Adrenal gland (tissue), 12 donors: Measurements from ENCODE around the gene NUP133. TPM values are rescaled to one million over a fixed set of nuclear protein-coding genes. Genes with fewer than 3 reads are reported as not detected.
"Not testable (repeated sequence)": the region's sequence is repeated elsewhere in the genome, so short reads cannot be mapped to it uniquely, and the experiment has no call there.

Source experiments
- DNase-seq, 7 donors: peaks; one replicate each; pipeline ENCODE4 v3.0.0-alpha.2; 2019 to 2020
- H3K27ac ChIP-seq, 5 donors: fragments of 200-600 bp; sonication (generic) in 4 of 5; 1 replicate in 3 of 5; 2 replicates in 2 of 5; pipeline versions ENCODE4 v1.5.1 to v1.8.0; 2016 to 2020; ENCODE audit warnings: mild to moderate bottlenecking in 1 of 5
- H3K27me3 ChIP-seq: fragments of 200-600 bp; 2 replicates; pipeline ENCODE4 v1.8.0; 2021
- H3K36me3 ChIP-seq, 2 donors: fragments of 200-600 bp; replicated peaks in 1 of 2; 1 replicate in 1 of 2; 2 replicates in 1 of 2; pipeline versions ENCODE4 v1.5.1 to v1.8.0; 2018 to 2022
- H3K4me1 ChIP-seq, 2 donors: fragments of 200-600 bp; replicated peaks in 1 of 2; 1 replicate in 1 of 2; 2 replicates in 1 of 2; pipeline versions ENCODE4 v1.5.1 to v1.8.0; 2018 to 2021
- H3K4me3 ChIP-seq, 4 donors: fragments of 200-600 bp; sonication (generic) in 3 of 4; one replicate each; pipeline ENCODE4 v1.5.1; 2016 to 2018
- H3K9me3 ChIP-seq, 3 donors: fragments of 200-600 bp; sonication (generic) in 1 of 3; replicated peaks in 1 of 3; 1 replicate in 2 of 3; 2 replicates in 1 of 3; pipeline versions ENCODE4 v1.5.1 to v1.8.0; 2016 to 2021
- POLR2A ChIP-seq, 2 donors: fragments of 450-650 bp; IDR thresholded peaks; one replicate each; pipeline ENCODE4 v1.6.1; 2017; ENCODE audit warnings: antibody characterized with exemption in 2 of 2, mild to moderate bottlenecking in 2 of 2, moderate library complexity in 1 of 2
- WGBS, 4 donors: extraction: QIAGEN DNeasy Blood & Tissue Kit in 2 of 4; methylation state at CpG; one replicate each; pipeline versions ENCODE4 v1.1.5 to v1.1.7; 2013 to 2017; 5-methylcytosine and 5-hydroxymethylcytosine counted together
- intact Hi-C, 2 donors: fragments of 100-400 bp; cut with DNase I; formaldehyde crosslinking; loops; one replicate each; pipeline versions ENCODE4 v1.14.1 to v1.15.0; 2022 to 2023
- polyA plus RNA-seq, 3 donors: library from polyadenylated mRNA; stranded (reverse); fragments of 200-250 nt in 2 of 3; fragments of 350-450 nt in 1 of 3; fragmentation: Illumina TruSeq in 1 of 3; extraction: RNeasy Lipid Tissue Mini Kit (QIAGEN cat#74804) in 1 of 3; gene quantifications; one replicate each; pipeline ENCODE4 v1.2.3, GENCODE V29; 2013 to 2014
- small RNA-seq, 2 donors: library from RNA; depleted of rRNA; stranded (forward); fragments of <200 nt; gene quantifications; one replicate each; pipeline ENCODE3, GENCODE V24; 2016
- total RNA-seq, 9 donors: library from RNA; depleted of rRNA in 4 of 9; stranded (reverse); fragments of >200 nt in 4 of 9; fragments of 120-200 nt in 1 of 9; fragmentation: NEBNext Ultra II Directional in 1 of 9; extraction: Animal tissue kit (Norgen Biotek cat#: 25700) in 1 of 9; gene quantifications; one replicate each; pipeline versions ENCODE4 v1.1.0 to v1.2.4, GENCODE V29; 2013 to 2023
- TF ChIP-seq, protein P1 (sequence below), 6 experiments: fragments of 450-650 bp in 4 of 6; fragments of 200-600 bp in 2 of 6; sonication (generic) in 1 of 6; IDR thresholded peaks; 1 replicate in 5 of 6; 2 replicates in 1 of 6; pipeline versions ENCODE4 v1.5.1 to v1.8.0; 2016 to 2021; ENCODE audit warnings: antibody characterized with exemption in 6 of 6, mild to moderate bottlenecking in 2 of 6, moderate library complexity in 1 of 6
- donor health status: healthy with polysubstance abuse.
- donor health status: Bipolar disorder and iron deficiency.
- donor health status: DM: yes; HTN: yes; CAD: no.
- donor health status: DM: no; HTN: no; CAD: no.
- donor health status: DM: no; HTN: no; CAD: no.
- donor health status: DM: yes; HTN: yes; CAD: no.

The NUP133 gene
- total and polyA plus RNA-seq, 12 donors = 9.8 to 48.5 (median 31.9) TPM

DNA sequence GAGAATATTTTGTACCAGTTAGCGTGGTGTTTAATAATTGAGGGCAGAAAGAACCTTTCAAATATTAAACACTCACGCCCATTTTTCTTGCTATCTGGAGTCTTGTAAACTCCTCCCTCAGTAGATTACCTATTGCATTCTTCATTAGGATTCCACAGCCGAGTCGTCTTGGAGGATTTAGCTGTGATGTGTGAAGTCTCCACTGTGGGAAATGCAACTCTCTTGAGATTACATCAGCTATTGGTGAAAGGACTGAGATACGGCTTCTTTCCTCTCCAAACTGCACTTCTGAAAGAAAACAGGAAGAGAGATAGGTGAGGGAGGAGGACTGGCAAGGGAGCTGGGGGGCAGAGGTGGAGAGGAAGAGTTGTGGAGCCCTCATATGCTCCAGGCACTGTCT is 110.4 kb downstream of the NUP133 start:
- Histone ChIP-seq H3K27ac (no peak overlapping the region), H3K36me3 (no peaks in the 10 kb centered on the region), H3K4me1 (no peaks in the 10 kb centered on the region), H3K27me3 (no peaks in the 10 kb centered on the region), H3K9me3 (no peaks in the 10 kb centered on the region), H3K4me3 (no peak overlapping the region)
- 49 to 61% (median 56%) methylated on average over 5 of the region's 5 CpGs for WGBS, 4 donors
- TF ChIP-seq, protein P1, sequence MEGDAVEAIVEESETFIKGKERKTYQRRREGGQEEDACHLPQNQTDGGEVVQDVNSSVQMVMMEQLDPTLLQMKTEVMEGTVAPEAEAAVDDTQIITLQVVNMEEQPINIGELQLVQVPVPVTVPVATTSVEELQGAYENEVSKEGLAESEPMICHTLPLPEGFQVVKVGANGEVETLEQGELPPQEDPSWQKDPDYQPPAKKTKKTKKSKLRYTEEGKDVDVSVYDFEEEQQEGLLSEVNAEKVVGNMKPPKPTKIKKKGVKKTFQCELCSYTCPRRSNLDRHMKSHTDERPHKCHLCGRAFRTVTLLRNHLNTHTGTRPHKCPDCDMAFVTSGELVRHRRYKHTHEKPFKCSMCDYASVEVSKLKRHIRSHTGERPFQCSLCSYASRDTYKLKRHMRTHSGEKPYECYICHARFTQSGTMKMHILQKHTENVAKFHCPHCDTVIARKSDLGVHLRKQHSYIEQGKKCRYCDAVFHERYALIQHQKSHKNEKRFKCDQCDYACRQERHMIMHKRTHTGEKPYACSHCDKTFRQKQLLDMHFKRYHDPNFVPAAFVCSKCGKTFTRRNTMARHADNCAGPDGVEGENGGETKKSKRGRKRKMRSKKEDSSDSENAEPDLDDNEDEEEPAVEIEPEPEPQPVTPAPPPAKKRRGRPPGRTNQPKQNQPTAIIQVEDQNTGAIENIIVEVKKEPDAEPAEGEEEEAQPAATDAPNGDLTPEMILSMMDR (IDR thresholded peaks at IDR 0.05) = no peak
- no peak for TF ChIP-seq POLR2A (IDR thresholded peaks at IDR 0.05)
- intact Hi-C loops = no loop called here
- no peak for DNase-seq

GRCh38 chr1:229396585-229397206 is 111.4 kb downstream of the NUP133 start:
- intact Hi-C loops = no loop called here
- TF ChIP-seq, protein P1 (IDR thresholded peaks at IDR 0.05) = no peak
- TF ChIP-seq POLR2A (IDR thresholded peaks at IDR 0.05) = no peak
- Histone ChIP-seq H3K27ac (no peak overlapping the region), H3K9me3 (no peaks in the 10 kb centered on the region), H3K36me3 (no peaks in the 10 kb centered on the region), H3K4me3 (no peak overlapping the region), H3K27me3 (no peaks in the 10 kb centered on the region), H3K4me1 (no peaks in the 10 kb centered on the region)
- no peak for DNase-seq
- 51 to 64% (median 52%) methylated on average over 10 to 11 of the region's 11 CpGs for WGBS, 4 donors

- intact Hi-C loops, H3K36me3 ChIP-seq, H3K27ac ChIP-seq, DNase-seq, H3K4me3 ChIP-seq, H3K27me3 ChIP-seq, H3K9me3 ChIP-seq, H3K4me1 ChIP-seq: not testable (repeated sequence)
- WGBS, 4 donors = 83 to 93% (median 89%) methylated on average over 5 of the region's 5 CpGs
Measured at GRCh38 chr1:229394517-229394916, 113.6 kb downstream of the NUP133 start.

GRCh38 chr1:229392936-229393335 is 115.2 kb downstream of the NUP133 start:
- intact Hi-C loops = no loop called here
- Histone ChIP-seq H3K27ac (no peak overlapping the region), H3K4me3 (no peak overlapping the region), H3K27me3 (no peaks in the 10 kb centered on the region), H3K4me1 (no peaks in the 10 kb centered on the region), H3K9me3 (no peaks in the 10 kb centered on the region), H3K36me3 (no peaks in the 10 kb centered on the region)
- TF ChIP-seq, protein P1 (IDR thresholded peaks at IDR 0.05) = no peak
- TF ChIP-seq POLR2A (IDR thresholded peaks at IDR 0.05) = no peak
- WGBS, 4 donors = 70 to 74% (median 72%) methylated on average over 4 of the region's 4 CpGs
- DNase-seq = no peak

Small RNAs within 50 kb of the gene (small RNA-seq; reads per million reads assigned to genes)
- gene RN7SKP276 = 0 reads per million in 2 donors
- gene RNA5SP78 = 0 reads per million in 2 donors
- gene RNU4-21P = 0 reads per million in 2 donors

Other genes with a start within 250 kb of the NUP133 start
- gene RAB4A, start 237.2 kb downstream of the NUP133 start, total RNA-seq = 10 to 100 TPM; 34.6 to 80.9 (median 49.1) TPM
- 10 to 100 TPM; 14.5 to 30.8 (median 16.5) TPM for gene RAB4A, start 237.2 kb downstream of the NUP133 start, polyA plus RNA-seq
- gene CCSAP, start 165.3 kb downstream of the NUP133 start, total RNA-seq = 1 to 10 TPM; 2.8 to 5.4 (median 4.2) TPM
- gene CCSAP, start 165.3 kb downstream of the NUP133 start, polyA plus RNA-seq = 1 to 10 TPM; 1.7 to 4.6 (median 3.6) TPM
- 10 to 100 TPM in 1 of 9 donors, 1 to 10 TPM in 1, under 1 TPM in 3, not detected in 4; 0.14 to 53.3 (median 0.50) TPM for gene ACTA1, start 74.2 kb downstream of the NUP133 start, total RNA-seq
- 1 to 10 TPM in 2 of 3 donors, under 1 TPM in 1; 0.18 to 4.1 (median 2.9) TPM for gene ACTA1, start 74.2 kb downstream of the NUP133 start, polyA plus RNA-seq
- gene ABCB10, start 50.4 kb upstream of the NUP133 start, total RNA-seq = 10 to 100 TPM in 8 of 9 donors, 1 to 10 TPM in 1; 9.4 to 15.0 (median 12.9) TPM
- gene ABCB10, start 50.4 kb upstream of the NUP133 start, polyA plus RNA-seq = 10 to 100 TPM in 1 of 3 donors, 1 to 10 TPM in 2; 4.7 to 10.9 (median 5.1) TPM
- 10 to 100 TPM in 5 of 9 donors, 1 to 10 TPM in 4; 7.8 to 16.0 (median 10.1) TPM for gene TAF5L, start 117.8 kb upstream of the NUP133 start, total RNA-seq
- 10 to 100 TPM in 1 of 3 donors, 1 to 10 TPM in 2; 5.4 to 14.1 (median 7.2) TPM for gene TAF5L, start 117.8 kb upstream of the NUP133 start, polyA plus RNA-seq
- gene URB2, start 117.9 kb upstream of the NUP133 start, total RNA-seq = 10 to 100 TPM in 1 of 9 donors, 1 to 10 TPM in 8; 4.4 to 10.8 (median 7.8) TPM
- 1 to 10 TPM; 2.3 to 4.6 (median 2.6) TPM for gene URB2, start 117.9 kb upstream of the NUP133 start, polyA plus RNA-seq